Gastroesophageal sphincter (tissue), 3 donors: ENCODE measurements around the gene ODC1.

ENCODE experiments used
- CTCF ChIP-seq, 4 experiments: fragments of 200-600 bp in 2 of 4; fragments of 450-650 bp in 2 of 4; sonication (generic) in 1 of 4; IDR thresholded peaks; one replicate each; pipeline ENCODE4 v1.5.1; 2017 to 2019; ENCODE audit warnings: antibody characterized with exemption in 4 of 4, mild to moderate bottlenecking in 2 of 4, moderate library complexity in 2 of 4
- EP300 ChIP-seq: sonication (generic); formaldehyde crosslinking; IDR thresholded peaks from one replicate; pipeline ENCODE4 v1.6.1; 2017; ENCODE audit warnings: antibody characterized with exemption, mild to moderate bottlenecking
- POLR2A ChIP-seq, 2 donors: fragments of 450-650 bp; IDR thresholded peaks; one replicate each; pipeline ENCODE4 v1.6.1; 2017; ENCODE audit warnings: antibody characterized with exemption in 2 of 2, mild to moderate bottlenecking in 2 of 2, moderate library complexity in 1 of 2
- POLR2AphosphoS5 ChIP-seq: sonication (generic); formaldehyde crosslinking; IDR thresholded peaks from one replicate; pipeline ENCODE4 v1.6.1; 2017; ENCODE audit warnings: antibody characterized with exemption

- TF ChIP-seq POLR2A (IDR thresholded peaks at IDR 0.05) (no peak), CTCF (IDR thresholded peaks at IDR 0.05) (no peak), POLR2AphosphoS5 (no peak), EP300 (no peak)
Measured at GRCh38 chr2:10399358-10399757, 48.8 kb downstream of the ODC1 start.
